Body of pancreas (tissue), 4 donors: ENCODE measurements around the gene MGP.

Source experiments
- POLR2A ChIP-seq, 3 donors: fragments of 450-650 bp; IDR thresholded peaks; one replicate each; pipeline ENCODE4 v1.6.1; 2016; ENCODE audit warnings: antibody characterized with exemption in 3 of 3, mild to moderate bottlenecking in 2 of 3
- TF ChIP-seq, protein P1 (sequence below), 7 experiments: fragments of 450-650 bp in 4 of 7; fragments of 200-600 bp in 3 of 7; sonication (generic) in 3 of 7; IDR thresholded peaks; one replicate each; pipeline ENCODE4 v1.5.1; 2016 to 2019; ENCODE audit warnings: antibody characterized with exemption in 7 of 7

DNA sequence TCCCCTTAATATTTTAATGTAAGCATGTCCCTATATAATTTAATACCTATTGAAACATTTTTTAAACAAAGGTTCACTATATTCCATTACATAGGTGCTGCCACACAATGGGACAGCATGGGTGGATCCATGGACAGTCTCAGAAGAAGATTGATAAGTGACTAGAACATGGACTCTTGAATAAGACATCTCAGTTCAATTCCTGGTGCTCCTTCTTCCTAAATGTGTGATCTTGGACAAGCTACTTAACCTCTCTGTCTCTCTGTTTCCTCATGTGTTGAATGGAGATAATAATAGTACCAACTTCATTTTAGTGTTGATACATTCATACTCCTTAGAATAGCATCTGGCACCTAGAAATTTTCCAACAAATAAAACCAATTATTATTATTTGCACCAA, 41.3 kb downstream of the MGP start:
- TF ChIP-seq, protein P1, sequence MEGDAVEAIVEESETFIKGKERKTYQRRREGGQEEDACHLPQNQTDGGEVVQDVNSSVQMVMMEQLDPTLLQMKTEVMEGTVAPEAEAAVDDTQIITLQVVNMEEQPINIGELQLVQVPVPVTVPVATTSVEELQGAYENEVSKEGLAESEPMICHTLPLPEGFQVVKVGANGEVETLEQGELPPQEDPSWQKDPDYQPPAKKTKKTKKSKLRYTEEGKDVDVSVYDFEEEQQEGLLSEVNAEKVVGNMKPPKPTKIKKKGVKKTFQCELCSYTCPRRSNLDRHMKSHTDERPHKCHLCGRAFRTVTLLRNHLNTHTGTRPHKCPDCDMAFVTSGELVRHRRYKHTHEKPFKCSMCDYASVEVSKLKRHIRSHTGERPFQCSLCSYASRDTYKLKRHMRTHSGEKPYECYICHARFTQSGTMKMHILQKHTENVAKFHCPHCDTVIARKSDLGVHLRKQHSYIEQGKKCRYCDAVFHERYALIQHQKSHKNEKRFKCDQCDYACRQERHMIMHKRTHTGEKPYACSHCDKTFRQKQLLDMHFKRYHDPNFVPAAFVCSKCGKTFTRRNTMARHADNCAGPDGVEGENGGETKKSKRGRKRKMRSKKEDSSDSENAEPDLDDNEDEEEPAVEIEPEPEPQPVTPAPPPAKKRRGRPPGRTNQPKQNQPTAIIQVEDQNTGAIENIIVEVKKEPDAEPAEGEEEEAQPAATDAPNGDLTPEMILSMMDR (IDR thresholded peaks at IDR 0.05), result no peak
- TF ChIP-seq POLR2A (IDR thresholded peaks at IDR 0.05), result no peak
